ENCODE results near the gene CADM1.

CADM1 gene

GRCh38 chr11:115269191-115269950 lies 234.8 kb downstream of the CADM1 start:
- TF ChIP-seq GATA2 (IDR thresholded peaks at IDR 0.05; ENCODE audit: low read depth, low read length) (no peak), GATA3 (IDR thresholded peaks at IDR 0.05; ENCODE audit: low read depth, low read length) (no peak)

DNA sequence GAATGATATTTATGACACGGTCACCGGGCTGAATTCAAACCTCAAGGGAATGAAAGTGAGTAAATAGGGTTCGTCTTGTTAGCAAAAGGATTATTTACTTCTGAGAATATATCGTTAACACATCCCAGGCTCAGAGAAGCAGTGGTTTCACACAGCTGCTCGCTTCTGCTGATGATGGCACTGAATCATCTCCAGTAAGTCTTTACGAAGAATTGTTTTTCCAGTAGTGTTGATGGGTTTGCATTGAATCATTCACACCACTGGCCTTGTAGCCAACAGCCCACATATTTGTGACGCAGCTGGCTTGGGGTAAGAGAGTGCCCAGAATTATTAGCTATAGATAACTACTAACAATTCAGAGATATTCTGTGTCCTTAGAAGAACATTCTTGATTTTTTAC lies 236.3 kb downstream of the CADM1 start:
- TF ChIP-seq GATA2 (IDR thresholded peaks at IDR 0.05; ENCODE audit: low read depth, low read length) (no peak), GATA3 (IDR thresholded peaks at IDR 0.05; ENCODE audit: low read depth, low read length) (no peak)

- TF ChIP-seq GATA3 (IDR thresholded peaks at IDR 0.05; ENCODE audit: low read depth, low read length) (no peak), GATA2 (IDR thresholded peaks at IDR 0.05; ENCODE audit: low read depth, low read length) (no peak)
Observed at GRCh38 chr11:115267238-115267781, 236.9 kb downstream of the CADM1 start.

GRCh38 chr11:115266066-115266639 lies 238.1 kb downstream of the CADM1 start:
- TF ChIP-seq GATA3 (IDR thresholded peaks at IDR 0.05; ENCODE audit: low read depth, low read length), result no peak
- no peak for TF ChIP-seq GATA2 (IDR thresholded peaks at IDR 0.05; ENCODE audit: low read depth, low read length)

DNA sequence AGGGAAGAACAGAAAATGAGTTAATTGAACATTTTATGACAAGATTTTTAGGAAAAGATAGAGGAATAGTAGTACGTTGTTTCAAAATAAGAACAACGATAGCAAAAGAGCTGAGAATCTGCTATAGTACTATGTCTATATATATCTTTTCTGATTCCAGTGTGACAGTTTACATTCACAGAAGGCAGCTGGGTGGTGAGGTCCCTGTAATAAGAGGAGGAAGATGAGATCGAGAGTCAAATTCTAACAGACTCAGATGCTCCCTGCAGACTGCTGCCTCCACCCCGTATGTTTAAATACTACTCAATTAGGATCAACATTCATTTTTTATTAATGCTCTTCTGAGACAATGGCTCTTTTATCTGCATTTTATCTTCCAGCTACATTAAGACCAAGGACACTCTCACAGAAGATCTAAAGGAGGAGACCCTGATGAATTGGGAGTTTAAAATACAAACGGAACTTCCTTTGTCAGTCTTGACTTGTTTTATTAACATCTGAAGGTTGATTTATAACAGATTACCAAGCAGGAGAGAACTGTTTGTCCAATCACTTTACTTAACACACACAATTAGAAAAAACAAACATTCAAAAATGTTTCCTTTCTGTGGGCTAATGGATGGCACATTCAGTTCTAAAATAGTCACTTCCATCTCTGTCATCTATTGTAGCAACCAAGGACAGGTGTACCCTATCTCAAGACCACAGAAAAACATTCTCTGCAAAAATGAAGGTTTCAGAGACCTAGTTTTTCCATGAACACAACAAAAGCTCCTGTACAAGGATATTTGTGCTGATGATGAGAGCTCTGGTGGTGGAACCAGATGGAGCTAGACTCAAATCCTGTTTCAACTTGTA lies 240.2 kb downstream of the CADM1 start:
- TF ChIP-seq GATA3 (IDR thresholded peaks at IDR 0.05; ENCODE audit: low read depth, low read length) (no peak), GATA2 (IDR thresholded peaks at IDR 0.05; ENCODE audit: low read depth, low read length) (no peak)

DNA sequence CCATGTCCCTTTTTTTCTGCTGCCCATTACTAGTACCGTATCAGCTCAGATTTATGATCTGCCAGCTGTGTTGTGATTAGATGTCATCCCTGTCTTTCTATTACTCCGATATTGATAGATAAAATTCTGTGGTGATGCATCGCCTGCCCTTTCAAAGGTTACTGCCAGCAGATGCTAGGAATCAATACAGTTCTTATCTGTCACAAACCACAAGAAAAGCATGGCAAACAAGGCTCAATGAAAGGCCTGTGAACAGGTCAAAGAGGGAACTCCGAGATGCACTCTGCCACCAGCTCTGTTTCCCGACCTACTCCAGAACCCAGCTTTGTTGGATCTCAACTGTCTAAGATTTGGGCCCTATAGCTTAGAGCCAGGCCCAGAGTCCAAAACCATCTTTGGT lies 246.0 kb downstream of the CADM1 start:
- TF ChIP-seq GATA2 (IDR thresholded peaks at IDR 0.05; ENCODE audit: low read depth, low read length) (no peak), GATA3 (IDR thresholded peaks at IDR 0.05; ENCODE audit: low read depth, low read length) (no peak)

DNA sequence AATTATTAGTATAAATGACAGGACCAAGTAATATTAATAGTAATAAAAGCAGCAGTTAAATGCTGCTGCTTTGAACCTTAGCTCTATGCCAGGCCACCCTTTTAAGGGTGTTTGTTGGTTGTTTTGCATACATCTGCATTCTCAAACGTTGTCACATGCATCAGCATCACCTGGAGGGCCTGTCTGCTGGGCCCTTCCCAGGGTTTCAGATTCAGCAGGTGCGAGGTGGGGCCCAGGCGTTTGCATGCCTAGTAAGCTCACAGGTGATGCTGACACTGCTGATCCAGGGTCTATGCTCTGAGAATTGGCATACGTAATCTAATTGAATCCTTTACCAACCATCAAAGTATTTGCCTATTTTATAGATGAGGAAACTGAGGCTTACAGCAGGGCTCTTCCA lies 246.5 kb downstream of the CADM1 start:
- TF ChIP-seq GATA3 (IDR thresholded peaks at IDR 0.05; ENCODE audit: low read depth, low read length) (no peak), GATA2 (IDR thresholded peaks at IDR 0.05; ENCODE audit: low read depth, low read length) (no peak)

DNA sequence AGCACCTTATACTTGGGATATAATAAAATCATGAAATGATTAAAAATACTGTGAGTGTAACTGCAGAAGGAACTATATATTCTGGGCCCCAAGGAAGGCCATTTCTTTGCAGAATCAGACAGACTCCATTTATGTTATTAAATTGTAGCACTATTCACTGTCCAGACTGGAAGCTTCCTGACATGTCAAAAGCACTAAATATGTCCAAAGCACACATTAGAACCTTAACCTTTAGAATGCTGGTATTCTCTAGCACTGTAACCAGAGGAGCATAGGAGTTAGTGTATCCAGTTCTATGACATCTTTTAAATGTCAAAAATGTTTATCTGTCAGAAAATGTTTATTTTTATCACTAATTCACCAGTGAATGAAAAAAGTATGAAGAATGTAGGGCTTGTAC lies 246.9 kb downstream of the CADM1 start:
- no peak for TF ChIP-seq GATA2 (IDR thresholded peaks at IDR 0.05; ENCODE audit: low read depth, low read length)
- TF ChIP-seq GATA3 (IDR thresholded peaks at IDR 0.05; ENCODE audit: low read depth, low read length), result no peak

- no peak for TF ChIP-seq GATA3 (IDR thresholded peaks at IDR 0.05; ENCODE audit: low read depth, low read length)
- TF ChIP-seq GATA2 (IDR thresholded peaks at IDR 0.05; ENCODE audit: low read depth, low read length), result no peak
Observed at GRCh38 chr11:115256397-115257197, 247.6 kb downstream of the CADM1 start.

DNA sequence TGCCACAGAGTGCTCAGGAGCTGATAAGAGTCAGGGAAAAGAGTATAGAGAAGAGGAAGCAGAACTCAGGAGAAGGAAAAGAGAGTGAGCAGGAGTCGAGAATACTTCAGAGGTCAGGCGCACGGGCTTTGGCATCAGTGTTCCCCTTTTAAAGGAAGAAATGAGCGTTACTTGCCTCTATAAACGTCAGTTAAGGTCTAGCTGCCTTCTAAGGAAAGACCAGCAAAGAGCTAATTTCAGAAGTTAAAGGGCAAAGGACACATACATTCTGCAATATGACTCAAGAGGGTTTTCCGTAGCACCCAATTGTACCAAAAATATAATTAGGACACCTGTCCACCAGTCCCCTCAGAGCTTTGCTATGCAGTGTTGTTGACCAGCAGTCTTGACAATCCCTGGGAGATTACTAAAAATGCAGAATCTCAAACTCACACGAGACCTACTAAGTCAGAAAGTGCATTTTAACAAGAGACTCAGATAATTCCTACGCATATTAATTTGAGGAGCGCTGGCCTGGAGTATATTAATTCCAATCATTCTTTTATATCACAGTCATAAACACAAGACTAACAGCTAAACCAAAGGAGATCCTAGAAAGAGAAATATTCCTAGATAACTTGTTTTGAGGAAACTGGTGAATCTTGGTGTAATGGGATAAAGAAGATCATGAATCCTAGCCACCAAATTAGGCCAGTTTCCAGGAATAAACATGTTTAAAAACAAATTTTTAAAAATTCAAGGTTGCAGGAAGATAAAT lies 249.0 kb downstream of the CADM1 start:
- TF ChIP-seq GATA3 (IDR thresholded peaks at IDR 0.05; ENCODE audit: low read depth, low read length) (no peak), GATA2 (IDR thresholded peaks at IDR 0.05; ENCODE audit: low read depth, low read length) (no peak)

DNA sequence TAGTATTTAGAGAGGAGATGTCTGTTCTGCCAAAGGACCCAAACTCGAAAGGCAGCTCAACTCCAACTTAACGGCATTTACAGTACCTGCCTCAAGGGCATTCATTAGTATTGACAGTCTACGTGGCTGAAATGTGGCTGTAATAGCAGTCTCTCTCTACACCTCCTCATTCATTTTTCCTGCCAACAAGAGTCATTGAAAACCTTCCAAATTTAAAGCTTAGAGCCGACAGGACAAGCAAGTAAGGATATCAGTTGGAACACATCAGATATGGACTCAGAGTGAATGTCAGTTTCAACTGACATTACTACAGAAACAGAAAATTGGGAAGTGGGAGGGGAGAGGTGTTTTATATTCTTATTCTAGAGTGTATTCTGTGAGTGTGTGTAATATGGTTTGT lies 253.1 kb downstream of the CADM1 start:
- TF ChIP-seq GATA3 (IDR thresholded peaks at IDR 0.05; ENCODE audit: low read depth, low read length) (no peak), GATA2 (IDR thresholded peaks at IDR 0.05; ENCODE audit: low read depth, low read length) (no peak)

DNA sequence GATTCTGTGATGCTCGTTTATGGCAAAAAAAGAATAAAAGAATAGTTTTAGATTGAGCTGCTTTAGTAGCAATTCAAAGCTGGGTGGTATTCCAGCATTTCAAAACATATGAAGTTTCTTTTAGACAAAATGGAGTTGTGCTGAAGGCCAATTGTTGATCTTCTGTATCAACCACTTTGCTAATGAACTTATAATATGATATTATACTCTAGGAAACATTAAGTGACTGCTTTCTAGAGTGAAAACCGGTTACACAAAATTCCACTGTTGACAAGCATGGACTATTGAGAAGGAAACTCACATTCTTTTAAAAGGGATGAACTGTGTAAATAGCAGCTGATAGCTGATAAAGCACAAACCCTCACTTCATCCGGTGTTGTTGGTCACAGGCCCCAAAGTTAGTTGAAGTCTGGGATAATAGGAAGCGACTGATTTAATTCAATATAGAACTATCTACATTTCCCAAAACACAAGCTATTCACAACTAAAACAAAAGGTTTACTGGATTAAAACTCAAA lies 255.1 kb downstream of the CADM1 start:
- no peak for TF ChIP-seq GATA3 (IDR thresholded peaks at IDR 0.05; ENCODE audit: low read depth, low read length)

GRCh38 chr11:115247953-115248352 lies 256.3 kb downstream of the CADM1 start:
- TF ChIP-seq GATA3 (IDR thresholded peaks at IDR 0.05; ENCODE audit: low read depth, low read length) (no peak), GATA2 (IDR thresholded peaks at IDR 0.05; ENCODE audit: low read depth, low read length) (no peak)

Data from SH-SY5Y (cell line).